ENCODE measurements around the gene HNF1B.

GRCh38 chr17:37698911-37699255 lies 46.0 kb downstream of the HNF1B start:
- TF ChIP-seq CTCF (conservative IDR thresholded peaks at IDR 0.05) (no peak), ZFX (IDR thresholded peaks at IDR 0.05) (no peak)

All from C4-2B (cell line).